Measurements from ENCODE around the gene ARPC5. TPM values are rescaled to one million over a fixed set of nuclear protein-coding genes. Genes with fewer than 3 reads are reported as not detected.

Gene ARPC5
- polyA plus RNA-seq, 2 of the 4 experiments (the other 2 are of a cell fraction), result 189 to 198 TPM

GRCh38 chr1:183654706-183655105 is 19.1 kb upstream of the ARPC5 start:
- no peaks in the 10 kb centered on the region for H3K9me3 ChIP-seq
- ChIA-PET CTCF (interaction anchor here (0.6 to 6.2 kb wide), 15 partner anchors 10 to 1037 kb away, joined by 3 to 142 read pairs (median 5); no protein-coding TSS in a partner anchor), POLR2A (no interaction called here)
- peaks cover 4% of the 10 kb centered on the region; the same call in 1 of the 3 replicates for H3K4me1 ChIP-seq
- DNase-seq (ENCODE audit: low read depth in 1 of 2, low spot score in 1 of 2) (no peak), ATAC-seq (no peak), FAIRE-seq (no peak)
- TF ChIP-seq NPAS2 (CRISPR knock-in tag; IDR thresholded peaks at IDR 0.05; ENCODE audit: borderline replicate concordance) (no peak), NFE2L2 (conservative IDR thresholded peaks at IDR 0.05; ENCODE audit: low read length) (no peak), EP300 (IDR thresholded peaks at IDR 0.05) (no peak), TP53 (CRISPR knock-in tag; IDR thresholded peaks at IDR 0.05) (no peak)
- no peak overlapping the region; a peak in 1 of 6 replicates for H3K27ac ChIP-seq
- no peak overlapping the region for H3K4me2 ChIP-seq
- no peak overlapping the region for H3K4me3 ChIP-seq

- ChIA-PET CTCF (interaction anchor here (1.3 to 6.2 kb wide), 6 partner anchors 12 to 568 kb away, joined by 4 to 142 read pairs (median 12); no protein-coding TSS in a partner anchor), POLR2A (no interaction called here)
- Histone ChIP-seq H3K4me2 (no peak overlapping the region), H3K4me3 (no peak overlapping the region), H3K9me3 (no peaks in the 10 kb centered on the region), H3K27ac (no peak overlapping the region), H3K4me1 (peaks cover 4% of the 10 kb centered on the region; the same call in 1 of the 3 replicates)
- no peak for ATAC-seq
- 61% methylated on average over 4 of the region's 4 CpGs for WGBS (ENCODE audit: missing lambda C conversion rate)
- no peak for TF ChIP-seq ESRRA (IDR thresholded peaks at IDR 0.05; ENCODE audit: borderline replicate concordance, low read length)
- TF ChIP-seq CTCF (IDR thresholded peaks at IDR 0.05), result no peak
- TF ChIP-seq HOXA7 (CRISPR knock-in tag; IDR thresholded peaks at IDR 0.05), result no peak
- TF ChIP-seq BCL3 (IDR thresholded peaks at IDR 0.05), result no peak
- TF ChIP-seq RCOR1 (IDR thresholded peaks at IDR 0.05; ENCODE audit: low read depth, low read length), result no peak
- TF ChIP-seq TP53 (CRISPR knock-in tag; IDR thresholded peaks at IDR 0.05), result no peak
- TF ChIP-seq REST (IDR thresholded peaks at IDR 0.05), result no peak
- TF ChIP-seq HOXB13 (CRISPR knock-in tag; IDR thresholded peaks at IDR 0.05; ENCODE audit: low read depth), result no peak
- TF ChIP-seq EHMT2 (IDR thresholded peaks at IDR 0.05; ENCODE audit: low read depth), result no peak
- no peak for TF ChIP-seq KDM5A (IDR thresholded peaks at IDR 0.05)
- TF ChIP-seq ATOH8 (CRISPR knock-in tag; IDR thresholded peaks at IDR 0.05; ENCODE audit: low read depth), result no peak
- no peak for TF ChIP-seq FOSB (CRISPR knock-in tag; IDR thresholded peaks at IDR 0.05)
- no peak for DNase-seq (ENCODE audit: low read depth in 1 of 2, low spot score in 1 of 2)
- FAIRE-seq, result no peak
These were observed 18.4 kb upstream of the ARPC5 start for GRCh38 chr1:183653876-183654451.

All from A549 (cell line).